GM23248 (cell line): Measurements from ENCODE around the gene SLC38A2.

ENCODE experiments used
- EZH2 ChIP-seq: fragments of 200-600 bp; sonication (generic); IDR thresholded peaks from 2 replicates; pipeline ENCODE4 v1.6.1; 2018; ENCODE audit warnings: antibody characterized with exemption, mild to moderate bottlenecking; ENCODE audit not compliant: insufficient read depth, poor library complexity, severe bottlenecking
- EZH2phosphoT487 ChIP-seq: fragments of 200-600 bp; sonication (generic); IDR thresholded peaks from 2 replicates; pipeline ENCODE4 v1.6.1; 2018; ENCODE audit warnings: antibody characterized with exemption, moderate library complexity, mild to moderate bottlenecking, low read depth; ENCODE audit not compliant: insufficient read depth

- no peak for TF ChIP-seq EZH2
- no peak for TF ChIP-seq EZH2phosphoT487
Measured at GRCh38 chr12:46358791-46359666, 13.5 kb downstream of the SLC38A2 start.
